RWPE2 (cell line): ENCODE results near the gene OR11L1.

Experiments
- ATAC-seq: fragments of 200-7000 bp; cut with Tn5 transposase; 3 replicates; pipeline ENCODE4 v1.9.1; 2021; ENCODE audit warnings: low read depth
- DNase-seq: peaks from one replicate; pipeline ENCODE4 v3.0.0-alpha.2; 2020; ENCODE audit warnings: low spot score
- H3K27ac ChIP-seq: fragments of 450-650 bp; 2 replicates; pipeline ENCODE4 v1.5.1; 2017; ENCODE audit warnings: mild to moderate bottlenecking; ENCODE audit not compliant: poor library complexity, severe bottlenecking
- H3K27me3 ChIP-seq: fragments of 250-450 bp; sonication (Bioruptor Pico); 2 replicates; pipeline ENCODE4 v1.5.1; 2021; ENCODE audit warnings: mild to moderate bottlenecking, moderate library complexity; ENCODE audit not compliant: insufficient read depth, poor library complexity, severe bottlenecking
- H3K36me3 ChIP-seq: fragments of 250-450 bp; sonication (Bioruptor Pico); 2 replicates; pipeline ENCODE4 v1.5.1; 2020; ENCODE audit warnings: low read depth, mild to moderate bottlenecking, moderate library complexity
- H3K4me1 ChIP-seq: fragments of 250-450 bp; sonication (Bioruptor Pico); 2 replicates; pipeline ENCODE4 v1.5.1; 2021; ENCODE audit warnings: mild to moderate bottlenecking, moderate library complexity; ENCODE audit not compliant: insufficient read depth, poor library complexity, severe bottlenecking
- H3K4me3 ChIP-seq: fragments of 250-450 bp; sonication (Bioruptor Pico); 2 replicates; pipeline ENCODE4 v1.5.1; 2021; ENCODE audit warnings: mild to moderate bottlenecking, moderate library complexity; ENCODE audit not compliant: severe bottlenecking
- H3K9me3 ChIP-seq: fragments of 250-450 bp; sonication (Bioruptor Pico); 2 replicates; pipeline ENCODE4 v1.5.1; 2021; ENCODE audit warnings: mild to moderate bottlenecking, moderate library complexity; ENCODE audit not compliant: severe bottlenecking
- TF ChIP-seq, protein P1 (sequence below): fragments of 450-650 bp; IDR thresholded peaks from one replicate; pipeline ENCODE4 v1.5.1; 2017; ENCODE audit warnings: mild to moderate bottlenecking, moderate library complexity; ENCODE audit not compliant: poor library complexity, severe bottlenecking

Gene OR11L1

DNA sequence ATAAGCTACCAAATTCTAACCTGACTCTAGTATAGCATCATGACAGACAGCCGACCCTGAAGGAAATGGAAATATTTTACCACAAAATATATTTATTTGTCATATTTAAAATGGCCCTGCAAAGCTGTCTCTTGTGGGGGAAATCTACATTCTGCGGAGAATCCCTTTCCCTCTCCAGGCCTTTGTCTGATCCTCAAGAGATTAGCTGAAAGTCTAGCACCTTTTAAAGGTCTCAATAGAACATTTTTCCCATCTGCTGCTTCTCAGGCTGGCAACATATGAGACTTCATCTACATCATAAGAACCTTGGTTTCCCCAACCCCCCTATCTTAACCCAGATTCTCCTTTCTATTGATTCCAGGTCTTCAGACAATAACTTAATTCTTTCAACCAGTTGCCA is 1.7 kb upstream of the OR11L1 start:
- no peak for DNase-seq
- Histone ChIP-seq H3K27ac (no peak overlapping the region), H3K9me3 (no peaks in the 10 kb centered on the region), H3K4me3 (no peak overlapping the region), H3K36me3 (no peaks in the 10 kb centered on the region), H3K27me3 (no peaks in the 10 kb centered on the region), H3K4me1 (no peaks in the 10 kb centered on the region)
- TF ChIP-seq, protein P1, sequence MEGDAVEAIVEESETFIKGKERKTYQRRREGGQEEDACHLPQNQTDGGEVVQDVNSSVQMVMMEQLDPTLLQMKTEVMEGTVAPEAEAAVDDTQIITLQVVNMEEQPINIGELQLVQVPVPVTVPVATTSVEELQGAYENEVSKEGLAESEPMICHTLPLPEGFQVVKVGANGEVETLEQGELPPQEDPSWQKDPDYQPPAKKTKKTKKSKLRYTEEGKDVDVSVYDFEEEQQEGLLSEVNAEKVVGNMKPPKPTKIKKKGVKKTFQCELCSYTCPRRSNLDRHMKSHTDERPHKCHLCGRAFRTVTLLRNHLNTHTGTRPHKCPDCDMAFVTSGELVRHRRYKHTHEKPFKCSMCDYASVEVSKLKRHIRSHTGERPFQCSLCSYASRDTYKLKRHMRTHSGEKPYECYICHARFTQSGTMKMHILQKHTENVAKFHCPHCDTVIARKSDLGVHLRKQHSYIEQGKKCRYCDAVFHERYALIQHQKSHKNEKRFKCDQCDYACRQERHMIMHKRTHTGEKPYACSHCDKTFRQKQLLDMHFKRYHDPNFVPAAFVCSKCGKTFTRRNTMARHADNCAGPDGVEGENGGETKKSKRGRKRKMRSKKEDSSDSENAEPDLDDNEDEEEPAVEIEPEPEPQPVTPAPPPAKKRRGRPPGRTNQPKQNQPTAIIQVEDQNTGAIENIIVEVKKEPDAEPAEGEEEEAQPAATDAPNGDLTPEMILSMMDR, result no peak
- no peak for ATAC-seq

DNA sequence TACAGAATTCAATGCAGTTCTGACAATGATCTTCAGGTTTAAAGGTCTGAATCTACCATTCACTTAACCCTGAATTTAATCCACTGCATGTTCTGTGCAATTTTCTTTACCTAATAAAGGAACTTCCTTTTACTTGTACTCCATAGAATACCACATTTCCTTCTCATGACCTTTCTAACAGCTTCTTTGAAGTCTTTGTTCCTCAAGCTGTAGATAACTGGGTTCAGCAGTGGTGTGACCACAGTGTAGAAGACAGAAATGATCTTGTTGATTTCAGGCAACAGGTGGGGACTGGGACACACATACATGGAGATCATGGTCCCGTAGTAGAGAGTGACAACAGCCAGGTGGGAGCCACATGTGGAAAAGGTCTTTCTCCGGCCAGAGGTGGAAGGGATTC is 878 bp downstream of the OR11L1 start:
- TF ChIP-seq, protein P1, result no peak
- no peaks in the 10 kb centered on the region for H3K9me3 ChIP-seq
- H3K36me3 ChIP-seq, result no peaks in the 10 kb centered on the region
- no peak overlapping the region for H3K27ac ChIP-seq
- ATAC-seq (no peak), DNase-seq (no peak)
- H3K27me3 ChIP-seq, result no peaks in the 10 kb centered on the region
- H3K4me1 ChIP-seq, result no peaks in the 10 kb centered on the region
- no peak overlapping the region for H3K4me3 ChIP-seq

DNA sequence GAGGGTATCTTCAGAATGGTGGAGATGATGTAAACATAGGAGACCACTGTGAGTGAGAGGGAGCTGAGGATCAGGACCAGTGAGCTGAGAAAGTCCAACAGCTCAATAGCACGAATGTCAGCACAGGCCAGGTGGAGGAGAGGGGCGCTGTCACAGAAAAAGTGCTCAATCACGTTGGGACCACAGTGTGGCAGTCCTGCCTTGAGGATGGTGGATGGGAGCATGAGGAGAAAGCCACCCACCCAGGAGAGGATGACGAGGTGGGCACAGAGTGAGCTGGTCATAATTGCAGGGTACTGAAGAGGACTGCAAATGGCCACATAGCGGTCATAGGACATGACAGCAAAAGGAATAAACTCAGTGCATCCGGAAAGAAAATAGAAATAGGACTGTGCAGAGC is 8.1 kb downstream of the OR11L1 start:
- no peaks in the 10 kb centered on the region for H3K27me3 ChIP-seq
- ATAC-seq (no peak), DNase-seq (no peak)
- H3K4me1 ChIP-seq, result no peaks in the 10 kb centered on the region
- no peaks in the 10 kb centered on the region for H3K9me3 ChIP-seq
- H3K4me3 ChIP-seq, result no peak overlapping the region
- no peak overlapping the region for H3K27ac ChIP-seq
- TF ChIP-seq, protein P1, result no peak
- H3K36me3 ChIP-seq, result no peaks in the 10 kb centered on the region

DNA sequence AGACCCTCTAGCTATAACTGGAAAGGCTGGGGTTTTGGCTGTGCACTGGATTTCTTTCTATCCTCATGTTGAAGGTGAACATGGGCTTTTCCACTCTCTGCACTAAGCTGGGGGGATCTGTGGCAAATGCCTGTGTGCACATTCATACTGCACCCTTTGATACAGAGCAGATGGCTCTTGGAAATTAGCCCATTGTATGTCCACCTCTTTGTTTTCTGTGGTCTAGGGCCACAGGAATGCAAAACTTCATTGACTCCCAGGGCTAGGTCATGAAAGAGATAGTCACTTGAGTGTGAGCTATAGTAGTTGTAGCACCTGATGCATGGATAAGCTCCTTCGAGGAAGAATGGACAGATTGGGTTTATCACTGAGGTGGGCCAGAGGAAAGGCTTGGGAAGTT is 12.0 kb downstream of the OR11L1 start:
- no peak for ATAC-seq

DNA sequence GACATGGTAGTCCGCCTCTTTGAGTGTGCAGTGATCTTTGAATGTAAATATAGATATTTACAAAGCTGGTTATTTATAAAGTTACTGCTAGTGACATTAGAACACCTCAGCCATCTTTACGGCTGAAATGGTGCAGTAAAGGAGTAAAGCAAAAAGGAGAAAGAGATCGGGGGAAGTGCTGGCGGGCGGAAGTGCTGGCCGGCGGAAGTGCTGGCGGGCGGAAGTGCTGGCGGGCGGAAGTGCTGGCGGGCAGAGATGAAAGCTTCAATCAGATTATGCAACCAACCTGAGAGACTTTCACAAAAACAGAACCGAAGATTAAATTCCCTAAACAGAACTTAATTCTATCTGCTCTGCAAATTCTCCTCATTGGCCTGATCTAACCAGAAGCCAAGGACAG is 16.3 kb downstream of the OR11L1 start:
- Histone ChIP-seq H3K36me3 (no peaks in the 10 kb centered on the region), H3K4me1 (no peaks in the 10 kb centered on the region), H3K27ac (no peak overlapping the region), H3K27me3 (no peaks in the 10 kb centered on the region), H3K9me3 (no peaks in the 10 kb centered on the region), H3K4me3 (no peak overlapping the region)
- ATAC-seq (no peak), DNase-seq (no peak)
- TF ChIP-seq, protein P1, result no peak

More for the DNA sequence above, 12.0 kb downstream of the OR11L1 start:
- no peaks in the 10 kb centered on the region for H3K9me3 ChIP-seq
- no peaks in the 10 kb centered on the region for H3K4me1 ChIP-seq
- no peaks in the 10 kb centered on the region for H3K36me3 ChIP-seq
- no peak overlapping the region for H3K4me3 ChIP-seq
- no peak overlapping the region for H3K27ac ChIP-seq
- H3K27me3 ChIP-seq, result no peaks in the 10 kb centered on the region
- TF ChIP-seq, protein P1, result no peak
- DNase-seq, result no peak
